T-helper 2 cell treated with Interferon-gamma antibody and Interleukin-4, amounts not matched to agents 5 μg/mL and 100 μg/mL, for 36 hours (primary cell): ENCODE measurements around the gene FCRLA.
"Not testable (repeated sequence)": the region's sequence is repeated elsewhere in the genome, so short reads cannot be mapped to it uniquely, and the experiment has no call there.

Experiments
- DNase-seq: peaks from one replicate; pipeline ENCODE4 v3.0.0; 2021; ENCODE audit warnings: low spot score
- H3K27ac Mint-ChIP-seq: one replicate; pipeline ENCODE4 v1.8.0; 2021; ENCODE audit warnings: mild to moderate bottlenecking, mixed read lengths
- H3K27me3 Mint-ChIP-seq: one replicate; pipeline ENCODE4 v1.8.0; 2021; ENCODE audit warnings: low read depth, mixed read lengths
- H3K36me3 Mint-ChIP-seq: one replicate; pipeline ENCODE4 v1.8.0; 2021; ENCODE audit warnings: low read depth, mixed read lengths
- H3K4me1 Mint-ChIP-seq: one replicate; pipeline ENCODE4 v1.8.0; 2021; ENCODE audit warnings: low read depth, mixed read lengths
- H3K4me3 Mint-ChIP-seq: one replicate; pipeline ENCODE4 v1.8.0; 2022; ENCODE audit warnings: mild to moderate bottlenecking, moderate library complexity, mixed read lengths
- H3K9me3 Mint-ChIP-seq: one replicate; pipeline ENCODE4 v1.8.0; 2021; ENCODE audit warnings: mixed read lengths

FCRLA gene

GRCh38 chr1:161678500-161678899 is 28.5 kb upstream of the FCRLA start:
- H3K4me3 Mint-ChIP-seq, result no peak overlapping the region

DNA sequence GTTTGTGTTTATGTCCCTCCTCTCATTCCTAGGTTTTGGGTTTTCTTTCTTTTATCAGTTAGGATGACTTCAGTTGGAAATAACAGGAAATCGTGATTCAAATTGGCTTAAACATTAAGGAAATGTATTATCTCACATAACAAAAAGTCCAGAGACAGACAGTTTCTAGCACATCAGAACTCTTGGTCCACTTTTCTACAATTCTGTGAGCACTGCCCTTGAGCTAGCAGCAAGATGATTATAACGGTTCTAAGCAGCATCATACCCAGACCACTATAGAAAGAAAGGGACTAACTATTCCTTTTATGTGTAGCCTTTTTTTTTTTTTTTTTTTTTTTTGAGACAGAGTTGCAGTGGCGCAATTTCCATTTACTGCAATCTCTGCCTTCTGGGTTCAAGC is 25.1 kb upstream of the FCRLA start:
- no peaks in the 10 kb centered on the region for H3K9me3 Mint-ChIP-seq
- H3K36me3 Mint-ChIP-seq, result no peaks in the 10 kb centered on the region
- no peak overlapping the region for H3K4me3 Mint-ChIP-seq
- peaks cover 42% of the 10 kb centered on the region for H3K27me3 Mint-ChIP-seq
- no peaks in the 10 kb centered on the region for H3K4me1 Mint-ChIP-seq
- no peak overlapping the region for H3K27ac Mint-ChIP-seq
- DNase-seq, result no peak

More at GRCh38 chr1:161678500-161678899, 28.5 kb upstream of the FCRLA start:
- no peak for DNase-seq
- Mint-ChIP-seq H3K9me3 (no peaks in the 10 kb centered on the region), H3K36me3 (no peaks in the 10 kb centered on the region), H3K4me1 (no peaks in the 10 kb centered on the region), H3K27ac (no peak overlapping the region), H3K27me3 (peaks cover 22% of the 10 kb centered on the region)

DNA sequence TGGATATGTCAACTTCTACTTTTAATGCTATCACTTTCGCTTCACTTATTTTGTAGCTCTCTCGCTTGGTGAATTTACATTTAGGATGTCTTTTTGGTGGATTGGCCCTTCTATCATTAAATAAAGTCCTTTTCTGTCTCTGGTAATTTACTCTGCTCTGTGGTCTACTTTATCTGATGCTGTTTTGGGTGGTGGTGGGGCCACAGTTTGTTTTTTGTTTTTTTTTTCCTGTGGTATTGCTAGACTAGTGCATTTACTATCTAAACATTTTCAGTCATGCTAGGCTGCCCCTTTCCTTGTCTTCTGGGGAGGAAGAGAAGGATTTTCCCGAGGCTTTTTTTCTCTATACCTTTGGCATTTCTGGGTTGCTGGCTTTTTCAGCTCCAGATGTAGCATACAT is 18.1 kb upstream of the FCRLA start:
- no peak overlapping the region for H3K4me3 Mint-ChIP-seq
- peaks cover 1% of the 10 kb centered on the region for H3K4me1 Mint-ChIP-seq
- H3K36me3 Mint-ChIP-seq, result no peaks in the 10 kb centered on the region
- no peak overlapping the region for H3K27ac Mint-ChIP-seq
- no peak for DNase-seq
- H3K9me3 Mint-ChIP-seq, result no peaks in the 10 kb centered on the region
- peaks cover 35% of the 10 kb centered on the region for H3K27me3 Mint-ChIP-seq

DNA sequence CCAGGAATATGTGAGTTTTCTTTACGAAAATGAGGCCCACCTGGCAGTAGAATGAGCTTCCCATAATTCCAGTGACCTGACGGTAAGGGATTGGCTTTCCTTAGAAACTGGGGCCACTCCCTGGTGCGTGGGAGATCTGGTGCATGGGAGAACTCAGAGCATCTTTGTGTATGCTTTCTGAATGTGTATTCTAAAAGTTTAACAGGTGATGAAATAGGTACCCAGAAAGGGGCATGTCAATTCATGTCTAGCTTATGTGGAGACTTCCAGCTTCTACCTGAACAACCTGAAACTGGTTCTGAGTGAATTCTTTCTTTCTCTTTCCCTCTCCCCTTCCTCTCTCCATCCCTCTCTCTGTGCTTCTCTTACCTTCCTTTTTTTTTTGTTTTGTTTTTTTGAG is 15.2 kb upstream of the FCRLA start:
- H3K4me3 Mint-ChIP-seq, result no peak overlapping the region
- peaks cover 11% of the 10 kb centered on the region for H3K9me3 Mint-ChIP-seq
- H3K27me3 Mint-ChIP-seq, result peaks cover 46% of the 10 kb centered on the region

GRCh38 chr1:161693020-161693712 is 13.9 kb upstream of the FCRLA start:
- H3K9me3 Mint-ChIP-seq, result peaks cover 11% of the 10 kb centered on the region
- peaks cover 55% of the 10 kb centered on the region for H3K27me3 Mint-ChIP-seq
- H3K36me3 Mint-ChIP-seq, H3K4me3 Mint-ChIP-seq, H3K27ac Mint-ChIP-seq, H3K4me1 Mint-ChIP-seq, DNase-seq: not testable (repeated sequence)

More for the DNA sequence above, 15.2 kb upstream of the FCRLA start:
- DNase-seq, result no peak
- Mint-ChIP-seq H3K4me1 (peaks cover 1% of the 10 kb centered on the region), H3K27ac (no peak overlapping the region), H3K36me3 (no peaks in the 10 kb centered on the region)

DNA sequence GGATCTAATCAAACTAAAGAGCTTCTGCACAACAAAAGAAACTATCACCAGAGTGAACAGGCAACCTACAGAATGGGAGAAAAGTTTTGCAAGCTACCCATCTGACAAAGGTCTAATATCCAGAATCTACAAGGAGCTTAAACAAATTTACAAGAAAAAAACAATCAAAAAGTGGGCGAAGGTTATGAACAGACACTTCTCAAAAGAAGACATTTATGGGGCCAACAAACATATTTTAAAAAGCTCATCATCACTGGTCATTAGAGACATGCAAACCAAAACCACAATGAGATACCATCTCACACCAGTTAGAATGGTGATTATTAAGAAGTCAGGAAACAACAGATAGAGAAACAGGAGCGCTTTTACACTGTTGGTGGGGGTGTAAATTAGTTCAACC is 8.7 kb upstream of the FCRLA start:
- Mint-ChIP-seq H3K27me3 (peaks cover 66% of the 10 kb centered on the region), H3K9me3 (peaks cover 11% of the 10 kb centered on the region)
- H3K36me3 Mint-ChIP-seq, DNase-seq, H3K4me1 Mint-ChIP-seq, H3K27ac Mint-ChIP-seq, H3K4me3 Mint-ChIP-seq: not testable (repeated sequence)

DNA sequence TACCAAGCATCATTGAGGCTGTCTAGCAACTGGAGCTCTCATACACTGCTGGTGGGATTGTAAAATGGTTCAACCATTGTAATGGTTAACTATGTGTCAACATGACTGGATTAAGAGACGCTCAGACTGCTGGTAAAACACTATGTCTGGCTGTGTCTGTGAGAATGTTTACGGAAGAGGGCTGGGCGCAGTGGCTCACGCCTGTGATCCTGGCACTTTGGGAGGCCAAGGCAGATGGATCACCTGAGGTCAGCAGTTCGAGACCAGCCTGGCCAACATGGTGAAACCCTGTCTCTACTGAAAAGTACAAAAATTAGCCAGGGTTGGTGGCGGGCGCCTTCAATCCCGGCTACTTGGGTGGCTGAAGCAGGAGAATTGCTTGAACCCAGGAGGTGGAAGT is 4.8 kb upstream of the FCRLA start:
- Mint-ChIP-seq H3K4me3 (no peak overlapping the region), H3K27ac (no peak overlapping the region), H3K36me3 (no peaks in the 10 kb centered on the region), H3K27me3 (peaks cover 35% of the 10 kb centered on the region), H3K9me3 (no peaks in the 10 kb centered on the region), H3K4me1 (no peaks in the 10 kb centered on the region)
- DNase-seq, result no peak

DNA sequence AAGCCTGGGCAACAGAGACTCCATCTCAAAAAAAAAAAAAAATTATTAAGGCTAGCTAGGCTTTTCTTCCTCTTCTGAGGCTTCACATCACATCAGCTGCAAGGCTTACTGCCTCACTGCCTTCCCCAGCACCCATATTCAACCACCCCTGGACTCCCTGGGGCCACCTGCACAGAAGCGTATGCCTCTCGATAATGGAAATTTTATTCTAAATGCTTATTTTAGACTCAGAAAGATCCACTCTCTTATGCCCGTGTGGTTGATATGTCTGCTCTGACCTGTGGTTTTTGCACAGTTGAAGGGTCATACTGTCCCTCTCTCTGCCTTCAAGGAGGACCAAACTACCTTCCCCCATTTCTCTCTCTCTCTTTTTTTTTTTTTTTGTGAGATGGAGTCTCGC is 1.5 kb upstream of the FCRLA start:
- Mint-ChIP-seq H3K4me1 (no peaks in the 10 kb centered on the region), H3K4me3 (no peak overlapping the region), H3K27ac (no peak overlapping the region), H3K27me3 (peaks cover 19% of the 10 kb centered on the region), H3K36me3 (no peaks in the 10 kb centered on the region), H3K9me3 (no peaks in the 10 kb centered on the region)
- DNase-seq, result no peak

GRCh38 chr1:161706113-161706481 is 932 bp upstream of the FCRLA start:
- peaks cover 19% of the 10 kb centered on the region for H3K27me3 Mint-ChIP-seq
- H3K27ac Mint-ChIP-seq, result no peak overlapping the region
- H3K4me3 Mint-ChIP-seq, result no peak overlapping the region
- no peaks in the 10 kb centered on the region for H3K36me3 Mint-ChIP-seq
- H3K9me3 Mint-ChIP-seq, result no peaks in the 10 kb centered on the region
- DNase-seq, result no peak
- no peaks in the 10 kb centered on the region for H3K4me1 Mint-ChIP-seq

- H3K4me3 Mint-ChIP-seq, result no peak overlapping the region
- H3K4me1 Mint-ChIP-seq, result no peaks in the 10 kb centered on the region
- H3K27ac Mint-ChIP-seq, result no peak overlapping the region
- H3K9me3 Mint-ChIP-seq, result no peaks in the 10 kb centered on the region
- no peaks in the 10 kb centered on the region for H3K36me3 Mint-ChIP-seq
- H3K27me3 Mint-ChIP-seq, result peaks cover 17% of the 10 kb centered on the region
- DNase-seq, result no peak
Measured at GRCh38 chr1:161707503-161707902, 474 bp downstream of the FCRLA start.

DNA sequence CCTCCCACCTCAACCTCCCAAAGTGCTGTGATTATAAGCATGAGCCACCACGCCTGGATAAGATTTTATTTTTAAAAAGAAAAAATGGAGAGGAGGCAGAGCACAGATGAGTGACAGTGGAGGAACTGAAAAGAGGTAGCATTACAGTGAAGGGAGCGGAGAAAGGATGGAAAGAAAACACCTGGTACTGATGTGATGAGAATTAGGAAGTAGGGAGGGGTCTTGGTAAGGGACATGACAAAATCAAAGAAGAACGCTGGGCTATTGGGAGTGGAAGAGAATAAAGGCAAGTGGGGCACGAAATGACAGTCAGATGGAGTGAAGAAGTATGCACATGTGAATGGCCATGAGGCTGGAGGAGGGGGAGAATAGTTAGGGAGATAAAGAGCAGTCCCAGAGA is 2.3 kb downstream of the FCRLA start:
- Mint-ChIP-seq H3K27ac (no peak overlapping the region), H3K4me1 (no peaks in the 10 kb centered on the region), H3K36me3 (no peaks in the 10 kb centered on the region), H3K9me3 (no peaks in the 10 kb centered on the region), H3K27me3 (peaks cover 20% of the 10 kb centered on the region), H3K4me3 (no peak overlapping the region)
- no peak for DNase-seq

DNA sequence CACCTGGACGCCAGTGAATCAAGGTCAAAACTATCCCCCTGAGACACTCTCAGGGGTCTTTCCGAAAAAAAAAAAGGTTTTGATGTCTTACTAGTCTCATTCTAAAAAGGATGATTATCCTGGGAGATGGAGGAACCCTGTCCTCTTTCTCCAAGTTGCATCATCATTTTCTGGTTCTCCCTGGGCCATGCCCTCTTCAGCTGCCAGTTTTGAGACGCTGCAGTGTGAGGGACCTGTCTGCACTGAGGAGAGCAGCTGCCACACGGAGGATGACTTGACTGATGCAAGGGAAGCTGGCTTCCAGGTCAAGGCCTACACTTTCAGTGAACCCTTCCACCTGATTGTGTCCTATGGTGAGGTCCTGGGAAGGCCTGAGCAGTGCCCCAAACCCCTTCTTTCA is 3.5 kb downstream of the FCRLA start:
- no peak overlapping the region for H3K4me3 Mint-ChIP-seq
- DNase-seq, result no peak
- H3K27me3 Mint-ChIP-seq, result peaks cover 32% of the 10 kb centered on the region
- H3K36me3 Mint-ChIP-seq, result no peaks in the 10 kb centered on the region
- H3K27ac Mint-ChIP-seq, result no peak overlapping the region
- H3K9me3 Mint-ChIP-seq, result no peaks in the 10 kb centered on the region
- H3K4me1 Mint-ChIP-seq, result no peaks in the 10 kb centered on the region

DNA sequence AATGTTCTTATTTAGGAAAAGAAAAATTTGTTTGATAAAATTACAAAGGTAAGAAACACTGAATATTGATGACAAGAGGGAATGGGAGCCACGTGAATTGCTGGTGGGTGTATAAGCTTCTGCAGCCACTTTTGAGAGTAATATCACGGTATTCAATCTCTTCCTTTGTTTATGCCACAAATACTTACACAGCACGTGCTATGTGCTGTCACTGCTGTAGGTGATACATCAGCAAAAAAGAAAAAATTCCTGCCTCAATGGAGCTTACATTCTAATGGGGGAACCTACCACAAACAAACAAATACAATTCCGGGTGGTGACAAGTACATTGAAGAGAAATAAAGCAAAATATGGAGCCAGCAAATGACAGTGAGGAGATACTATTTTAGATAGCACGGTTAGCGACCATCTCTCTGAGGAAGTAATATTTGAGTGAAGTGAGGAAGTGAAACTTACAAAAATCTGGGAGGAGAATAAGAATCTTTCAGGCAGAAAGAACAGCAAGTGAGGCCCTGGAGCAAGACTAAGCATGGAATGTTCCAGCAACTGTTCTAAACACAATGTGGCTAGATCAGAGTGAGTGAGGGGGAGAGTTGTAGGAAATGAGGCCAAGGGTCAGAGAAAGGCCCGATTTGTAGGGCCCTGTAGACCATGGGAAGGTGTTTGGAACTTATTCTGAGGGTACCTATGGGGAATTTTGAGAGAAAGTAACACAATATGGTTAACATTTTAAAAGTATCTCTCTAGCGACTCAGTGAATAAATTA is 11.7 kb downstream of the FCRLA start:
- H3K36me3 Mint-ChIP-seq, result no peaks in the 10 kb centered on the region
- peaks cover 13% of the 10 kb centered on the region for H3K4me1 Mint-ChIP-seq
- no peak overlapping the region for H3K4me3 Mint-ChIP-seq
- H3K27me3 Mint-ChIP-seq, result peaks cover 64% of the 10 kb centered on the region
- no peak for DNase-seq
- no peaks in the 10 kb centered on the region for H3K9me3 Mint-ChIP-seq
- H3K27ac Mint-ChIP-seq, result no peak overlapping the region

DNA sequence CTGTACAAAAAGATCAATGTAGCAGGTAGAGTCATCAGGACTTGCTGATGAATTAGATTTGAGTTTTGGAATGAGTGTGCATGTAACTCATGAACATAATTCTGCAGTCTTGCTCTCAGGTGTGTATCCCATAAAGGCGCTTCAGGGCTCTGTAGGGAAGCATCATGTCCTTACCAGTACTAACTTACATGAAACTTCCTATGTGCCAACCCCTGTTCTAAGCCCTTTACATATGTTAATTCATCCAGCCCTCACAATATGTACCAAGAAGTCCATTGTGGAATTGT is 12.2 kb downstream of the FCRLA start:
- H3K4me1 Mint-ChIP-seq, result peaks cover 13% of the 10 kb centered on the region
- H3K27me3 Mint-ChIP-seq, result peaks cover 66% of the 10 kb centered on the region
- no peaks in the 10 kb centered on the region for H3K36me3 Mint-ChIP-seq
- H3K4me3 Mint-ChIP-seq, result no peak overlapping the region
- H3K9me3 Mint-ChIP-seq, result no peaks in the 10 kb centered on the region
- DNase-seq, result no peak
- H3K27ac Mint-ChIP-seq, result no peak overlapping the region

DNA sequence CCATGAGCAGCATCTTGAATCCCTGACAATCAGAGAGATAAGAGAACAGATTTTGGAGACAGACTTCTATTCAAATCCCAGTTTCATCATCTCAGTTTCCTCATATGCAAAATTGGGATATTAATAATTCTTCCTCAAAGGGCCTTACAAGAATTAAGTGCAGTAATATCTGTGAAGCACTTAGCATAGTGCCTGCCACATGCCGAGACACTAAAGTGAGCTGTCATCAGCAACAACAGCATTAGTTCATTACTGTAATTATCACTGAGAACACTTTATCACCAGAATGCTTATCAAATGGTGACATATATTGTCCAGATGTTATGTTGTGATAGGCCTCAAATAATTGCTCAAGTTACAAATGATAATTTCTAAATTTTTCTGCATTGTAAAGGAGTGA is 13.4 kb downstream of the FCRLA start:
- DNase-seq, result no peak
- no peak overlapping the region for H3K27ac Mint-ChIP-seq
- peaks cover 67% of the 10 kb centered on the region for H3K27me3 Mint-ChIP-seq
- peaks cover 16% of the 10 kb centered on the region for H3K4me1 Mint-ChIP-seq
- no peaks in the 10 kb centered on the region for H3K36me3 Mint-ChIP-seq
- H3K9me3 Mint-ChIP-seq, result no peaks in the 10 kb centered on the region
- no peak overlapping the region for H3K4me3 Mint-ChIP-seq
